NCI-H1105 treated with DMSO at 0.1 percent for 48 hours (cell line): ENCODE data around the gene C19orf18.

Experiments
- DNase-seq: peaks from one replicate; lab custom pipeline; 2025; lab: John Stamatoyannopoulos, UW

Gene C19orf18

DNA sequence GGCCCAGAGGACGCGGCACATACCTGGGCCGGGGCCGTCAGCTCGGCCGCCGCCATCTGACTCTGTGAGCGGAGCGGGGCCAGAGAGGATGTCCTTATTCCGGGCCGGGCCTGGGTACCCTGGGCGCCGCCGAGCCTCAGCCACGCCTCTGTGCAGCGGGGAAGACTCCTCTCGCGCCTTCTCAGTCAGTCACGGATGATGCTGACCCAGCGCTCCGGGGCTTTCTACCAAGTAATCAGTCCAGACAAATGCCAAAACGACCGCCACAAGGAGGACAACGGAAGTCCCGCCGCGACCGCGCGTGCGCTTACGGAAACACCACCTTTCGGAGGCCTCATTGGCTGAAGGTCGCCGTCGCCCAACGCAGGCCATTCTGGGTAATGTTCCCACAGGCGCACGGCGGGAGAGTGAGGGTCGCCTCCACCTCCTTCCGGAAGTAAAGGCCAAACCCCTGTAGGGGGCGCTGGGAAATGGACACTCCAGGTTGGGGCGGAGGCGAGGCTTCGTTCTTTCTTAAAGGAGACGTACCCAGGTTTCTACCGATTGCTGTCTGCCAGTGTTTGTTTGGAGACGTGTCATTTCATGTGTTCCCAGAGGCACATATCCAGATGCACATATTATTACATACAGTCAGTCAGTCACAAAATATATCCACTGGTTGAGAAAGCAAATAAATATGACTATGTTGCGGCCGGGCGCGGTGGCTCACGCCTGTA, 26.8 kb downstream of the C19orf18 start, which contains the start of gene ZNF256:
TSS of gene ZNF256 (minus strand) at position 288 of the 716 bp plus-strand sequence. CDS start at position 56, 232 bp downstream.
- DNase-seq, result peak; percentile 66

DNA sequence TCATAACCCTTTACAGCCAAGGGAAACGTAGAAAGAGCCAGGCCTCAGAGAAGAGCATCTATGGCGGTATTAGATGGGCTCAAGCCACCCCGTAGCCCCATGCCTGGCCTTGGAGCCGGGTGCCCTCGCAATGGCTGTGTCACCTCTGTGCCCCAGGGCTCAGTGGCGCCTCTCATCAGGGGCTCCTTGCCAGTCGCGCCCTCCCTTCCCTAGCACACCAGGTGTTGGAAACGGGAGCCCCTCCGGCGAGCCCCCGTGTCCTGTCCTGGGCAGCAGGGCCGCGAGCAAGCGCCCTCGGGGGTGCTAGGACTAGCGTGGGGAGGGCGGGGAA, 27.3 kb downstream of the C19orf18 start:
- no peak for DNase-seq

DNA sequence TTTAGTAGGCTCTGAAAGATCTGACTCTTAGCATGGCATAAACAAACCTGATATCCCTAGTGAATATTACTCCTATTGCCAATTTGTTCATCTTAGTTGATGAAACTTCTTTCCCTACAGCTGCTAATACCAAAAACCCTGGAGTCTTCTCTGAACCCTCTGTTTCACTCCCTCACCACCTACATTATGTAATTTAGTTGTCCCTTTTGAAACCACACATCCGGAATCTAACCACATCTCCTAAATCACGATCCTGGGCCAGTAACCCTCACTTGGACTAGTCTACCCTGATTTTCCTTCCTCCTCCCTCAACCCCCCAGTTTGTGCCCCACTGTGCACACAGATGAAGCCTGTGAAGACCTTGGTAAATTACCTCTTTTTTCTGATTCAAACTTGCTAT, 28.0 kb downstream of the C19orf18 start:
- DNase-seq, result no peak

DNA sequence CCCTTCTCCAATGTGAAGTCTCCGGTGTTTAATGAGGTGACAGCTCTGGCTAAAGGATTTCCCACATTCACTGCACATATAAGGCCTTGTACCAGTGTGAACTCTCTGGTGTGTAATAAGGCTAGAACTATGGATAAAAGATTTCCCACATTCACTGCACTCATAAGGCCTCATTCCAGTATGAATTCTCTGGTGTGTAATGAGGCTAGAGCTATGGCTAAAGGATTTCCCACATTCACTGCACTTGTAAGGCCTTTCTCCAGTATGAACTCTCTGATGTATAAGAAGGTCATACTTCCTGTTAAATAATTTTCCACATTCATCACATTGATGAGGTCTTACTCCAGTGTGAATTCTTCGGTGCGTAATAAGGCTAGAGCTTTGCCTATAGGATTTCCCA, 32.7 kb downstream of the C19orf18 start:
- DNase-seq, result no peak

DNA sequence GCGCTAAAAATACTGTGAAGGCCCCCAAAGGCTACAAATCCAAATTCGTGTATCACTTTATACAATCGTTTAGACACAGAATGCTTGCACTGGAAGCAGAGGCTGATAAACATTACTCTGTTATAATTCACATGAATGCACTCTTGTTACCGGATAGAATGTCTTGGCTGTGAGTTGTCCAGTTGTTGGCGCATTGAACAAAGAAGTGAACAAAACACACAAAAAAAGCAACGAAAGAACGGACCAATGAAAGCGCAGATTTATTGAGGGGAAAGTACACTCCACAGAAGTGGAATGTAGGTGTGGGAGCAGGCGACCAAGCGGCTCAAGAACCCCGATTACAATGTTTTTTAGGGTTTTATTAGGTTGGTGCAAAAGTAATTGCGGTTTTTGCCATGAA, 38.6 kb downstream of the C19orf18 start:
- no peak for DNase-seq

DNA sequence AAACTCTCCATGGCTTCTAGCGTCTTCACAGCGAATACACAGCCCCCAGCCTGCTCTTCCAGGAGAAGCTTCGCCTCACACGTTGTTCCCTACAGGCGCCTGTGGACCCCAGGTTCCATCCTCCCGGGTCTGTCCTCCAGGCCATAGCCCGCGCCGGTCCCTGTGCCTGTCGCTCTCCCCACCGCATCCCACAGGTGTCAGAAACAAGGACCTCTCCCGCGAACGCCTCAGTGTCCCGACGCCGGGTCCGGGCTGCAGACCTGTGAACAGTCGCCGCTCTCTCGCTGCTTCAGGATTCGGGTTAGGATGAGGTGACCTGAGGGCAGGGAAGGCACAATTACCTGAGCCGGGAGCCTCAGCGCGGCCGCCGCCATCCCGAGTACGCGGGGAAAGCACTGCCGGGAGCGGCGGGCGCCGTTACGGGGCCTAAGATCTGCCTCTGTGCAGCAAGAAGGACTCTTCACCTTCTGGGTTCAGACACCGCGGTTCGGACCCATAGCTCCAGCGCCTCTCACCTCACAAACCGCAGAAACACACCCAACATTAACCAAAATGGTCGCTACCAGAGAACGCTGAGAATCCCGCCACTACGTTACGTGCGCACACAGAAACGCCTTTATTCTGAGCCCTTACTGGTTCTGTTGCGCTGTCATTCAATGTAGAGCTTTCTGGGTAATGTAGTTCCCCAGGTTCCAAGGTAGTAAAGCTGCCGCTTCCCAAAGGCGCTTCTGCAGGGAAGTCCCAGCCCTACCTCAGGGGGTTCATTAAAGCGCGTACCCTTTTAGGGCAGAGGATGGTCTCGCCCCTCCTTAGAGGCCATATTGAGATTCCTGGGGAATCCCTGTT, 39.3 kb downstream of the C19orf18 start, which contains the start of gene ZNF418:
TSS of gene ZNF418 (minus strand) at position 583 of the 846 bp plus-strand sequence. CDS start 1,580 bp downstream, outside the sequence.
- DNase-seq, result no peak

DNA sequence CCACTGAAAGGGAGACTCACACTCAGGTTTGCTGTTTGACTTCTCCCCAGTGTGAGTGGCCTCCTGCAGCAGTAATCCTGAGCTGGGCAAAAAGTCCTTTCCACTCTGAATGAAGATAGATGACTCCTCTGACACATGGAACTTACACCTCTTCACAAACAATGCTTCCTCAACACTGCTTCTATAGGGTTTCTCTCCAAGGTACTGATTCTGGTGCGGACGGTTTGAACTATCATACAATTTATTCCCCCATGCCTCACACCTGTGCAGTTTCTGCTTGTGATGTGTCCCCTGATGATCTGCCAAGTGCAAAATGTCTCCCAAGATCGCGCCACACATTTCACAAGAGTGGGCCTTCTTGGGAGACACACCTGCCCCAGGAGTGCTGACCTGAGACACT, 46.7 kb downstream of the C19orf18 start:
- DNase-seq, result no peak

DNA sequence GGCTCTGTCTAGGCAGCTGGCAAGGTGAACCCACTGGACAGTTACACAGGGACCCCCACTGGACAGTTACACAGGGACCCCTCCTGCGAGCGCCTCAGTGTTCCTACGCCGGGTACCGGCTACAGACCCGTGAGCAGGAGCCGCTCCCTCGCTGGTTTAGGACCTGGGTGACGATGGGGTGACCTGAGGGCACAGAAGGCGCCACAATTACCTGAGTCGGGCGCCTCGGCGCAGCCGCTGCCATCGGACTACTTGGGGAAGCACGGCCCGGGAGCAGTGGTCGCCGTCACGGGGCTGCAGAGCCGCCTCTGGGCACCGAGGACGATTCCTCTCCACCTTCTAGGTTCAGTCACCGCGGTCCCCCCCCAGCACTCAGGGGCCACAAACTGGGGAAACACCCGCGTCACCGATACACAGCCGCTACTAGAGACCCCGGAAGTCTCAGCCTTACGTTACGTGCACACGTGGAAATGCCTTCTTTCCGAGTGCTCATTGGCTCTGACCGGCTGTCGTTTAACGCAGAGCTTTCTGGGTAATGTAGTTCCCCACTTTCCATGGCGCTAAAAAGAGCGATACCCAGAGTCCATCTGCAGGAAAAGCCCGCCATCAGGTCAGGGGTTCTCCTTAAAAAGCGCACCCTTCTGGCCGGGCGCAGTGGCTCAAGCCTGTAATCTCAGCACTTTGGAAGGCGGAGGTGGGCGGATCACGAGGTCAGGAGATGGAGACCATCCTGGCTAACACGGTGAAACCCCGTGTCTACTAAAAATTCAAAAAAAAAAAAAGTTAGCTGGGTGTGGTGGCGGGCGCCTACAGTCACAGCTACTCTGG, 58.0 kb downstream of the C19orf18 start, which contains the start of gene ZNF417:
TSS of gene ZNF417 (minus strand) at position 425 of the 828 bp plus-strand sequence. CDS start at position 244, 181 bp downstream.
- peak; percentile 96 for DNase-seq

DNA sequence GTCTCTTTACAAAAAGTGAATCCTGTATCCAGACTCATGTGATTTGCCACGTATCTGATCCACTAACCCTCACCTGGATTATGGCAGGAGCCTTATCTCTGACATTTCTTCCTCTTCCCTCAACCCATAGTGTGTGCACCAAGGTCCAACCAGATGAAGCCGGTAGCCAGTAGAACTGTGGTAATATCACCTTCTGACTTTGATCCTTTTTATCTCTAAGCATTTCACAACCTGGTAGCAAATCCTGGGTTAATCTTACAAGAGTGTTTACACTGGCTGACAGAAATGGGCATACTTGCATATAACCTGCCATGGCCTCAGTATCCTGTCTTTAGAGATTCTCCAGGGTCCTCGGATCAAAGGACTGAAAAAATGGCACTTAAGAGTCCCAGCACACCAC, 59.8 kb downstream of the C19orf18 start:
- DNase-seq, result no peak
